Activated gamma-delta T cell treated with Interleukin-2 at 50 U/mL for 16 hours (primary cell): ENCODE measurements around the gene CNGA2.

Experiments used
- DNase-seq: peaks from one replicate; pipeline ENCODE4 v3.0.0-alpha.2; 2020

The CNGA2 gene

DNA sequence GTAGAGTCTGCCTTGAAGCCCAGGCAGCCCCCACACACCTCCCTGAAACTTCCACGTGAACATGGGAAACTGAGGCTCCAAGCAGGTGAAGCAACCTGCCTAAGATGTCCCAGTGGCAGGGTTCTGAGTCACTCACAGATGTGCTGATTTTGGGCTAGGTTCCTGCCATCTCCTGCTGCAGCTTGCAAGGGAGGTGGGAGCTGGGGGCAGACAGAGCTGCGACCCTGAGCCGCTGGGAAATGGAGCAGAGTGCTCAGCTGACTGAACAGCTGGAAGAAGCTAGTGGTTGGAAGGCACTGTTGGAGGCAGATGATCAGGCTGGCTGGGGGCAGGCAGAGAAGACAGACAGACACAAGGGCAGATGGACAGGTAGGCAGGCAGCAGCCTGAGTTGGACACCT, 22.3 kb upstream of the CNGA2 start:
- no peak for DNase-seq

DNA sequence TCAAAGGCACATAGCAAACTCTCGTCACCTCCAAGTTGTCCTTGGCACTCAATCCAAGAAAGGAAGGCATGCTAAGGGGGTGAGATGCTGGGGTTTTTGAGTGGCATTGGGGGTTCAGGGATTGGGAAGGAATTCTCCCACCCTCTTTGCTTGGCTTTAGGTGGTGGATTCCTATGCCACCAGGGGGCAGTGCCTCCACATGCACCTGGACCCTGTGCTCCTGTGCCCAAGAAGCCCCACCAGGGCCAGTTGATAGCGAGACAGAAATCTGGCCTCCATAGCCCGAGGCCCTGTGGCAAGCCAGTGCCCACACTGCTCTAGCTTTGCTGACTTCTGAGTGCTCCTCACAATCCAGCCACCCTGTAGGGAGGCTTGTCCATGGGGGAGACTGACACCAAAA, 20.7 kb upstream of the CNGA2 start:
- DNase-seq, result no peak

DNA sequence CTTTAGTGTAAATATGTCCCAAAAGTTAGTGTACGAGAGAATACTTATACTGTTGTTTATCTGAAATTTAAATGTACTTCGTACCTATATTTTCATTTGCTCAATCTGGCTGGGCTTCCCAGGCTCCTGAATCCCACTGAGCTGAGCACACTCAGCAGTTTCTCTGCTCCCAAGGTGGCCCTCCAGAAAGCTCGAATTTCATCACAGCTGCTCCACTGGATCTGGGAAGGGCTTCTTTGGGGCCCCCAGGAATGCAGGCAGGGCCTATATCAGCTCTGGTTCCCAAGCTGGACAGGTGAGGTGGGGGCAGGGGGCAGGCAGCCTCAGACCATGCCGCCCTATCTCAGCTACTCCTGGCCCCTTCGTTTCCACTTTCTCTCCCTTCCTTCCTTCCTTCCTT, 20.2 kb upstream of the CNGA2 start:
- no peak for DNase-seq

DNA sequence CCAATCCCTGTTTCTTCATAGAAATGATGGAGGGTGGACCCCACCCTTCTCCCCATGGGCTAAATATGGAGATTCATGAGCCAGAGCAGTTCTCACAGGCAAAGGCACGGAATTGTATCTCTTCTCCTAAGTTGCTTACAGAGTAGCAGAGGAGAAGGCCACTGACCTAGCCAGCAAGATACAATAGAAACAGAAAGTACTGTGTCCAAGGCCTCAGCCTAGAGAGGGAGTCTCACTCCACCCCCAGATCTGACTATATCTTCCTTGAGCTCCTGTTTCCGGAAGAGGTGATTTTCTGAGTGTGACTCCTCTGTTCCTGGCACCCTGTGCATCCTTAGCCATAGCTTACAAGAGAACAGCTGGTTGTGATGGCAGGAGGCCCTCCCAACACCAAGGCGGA, 18.8 kb upstream of the CNGA2 start, which contains the start of gene FATE1:
Gene FATE1, plus strand, starts transcription at position 284 of the 400 bp plus-strand sequence. Its CDS starts 85 bp downstream, at position 369.
- no peak for DNase-seq

DNA sequence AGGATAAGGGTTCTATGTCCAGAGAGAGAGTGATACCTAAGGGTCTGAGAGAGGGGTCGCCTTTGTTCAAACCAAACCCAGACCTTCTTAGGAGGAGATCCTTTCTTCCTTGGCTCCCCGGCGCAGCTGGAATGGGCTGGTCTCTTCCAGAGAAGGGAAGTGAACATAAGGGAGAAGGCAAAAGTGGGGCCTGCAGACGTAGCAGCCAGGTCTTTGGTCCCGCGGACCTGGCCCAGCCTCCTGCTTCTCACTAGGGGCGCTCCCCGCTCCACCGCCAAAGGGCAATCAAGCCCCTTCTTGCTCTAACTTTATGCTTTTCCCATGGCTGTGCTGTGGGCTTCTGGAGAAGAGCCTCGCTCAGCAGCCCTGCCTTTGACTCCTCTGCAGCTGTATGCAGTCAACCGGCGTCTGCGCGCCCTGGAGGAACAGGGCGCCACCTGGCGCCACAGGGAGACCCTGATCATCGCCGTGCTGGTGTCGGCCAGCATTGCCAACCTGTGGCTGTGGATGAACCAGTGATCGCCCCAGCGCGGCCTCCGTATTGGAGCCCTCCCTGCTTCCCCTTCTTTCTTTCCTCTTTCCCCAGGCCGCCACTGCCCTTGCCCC, 12.2 kb upstream of the CNGA2 start:
- DNase-seq, result no peak

DNA sequence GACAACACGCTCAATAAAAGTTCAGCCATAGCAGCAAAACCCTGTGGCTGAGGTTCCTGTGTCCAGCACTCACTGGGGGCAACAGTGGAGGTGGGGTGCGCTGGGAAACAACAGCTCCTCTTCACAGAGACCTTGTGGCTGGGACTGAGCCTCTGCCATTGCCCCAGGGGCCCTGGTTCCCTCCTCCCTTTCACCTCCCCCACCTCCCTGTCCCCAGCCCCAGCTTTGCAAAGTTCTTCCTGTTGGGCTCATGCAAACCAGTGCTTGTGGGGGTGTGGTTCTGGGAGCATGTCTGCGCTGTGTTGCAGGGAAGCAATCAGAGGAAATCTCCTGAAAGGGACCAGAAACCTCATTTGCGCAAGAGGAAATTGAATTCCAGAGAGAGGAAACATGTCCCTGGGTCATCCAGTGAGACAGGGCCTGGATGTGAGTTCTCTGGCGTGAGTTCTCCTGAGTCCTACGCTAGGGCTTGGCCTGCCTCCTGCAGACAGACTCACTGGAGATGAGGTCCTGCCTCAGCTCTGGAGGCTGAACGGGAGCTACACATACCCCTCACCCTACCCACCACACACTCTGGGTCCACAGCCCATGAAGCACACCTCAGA, 11.3 kb upstream of the CNGA2 start:
- no peak for DNase-seq

DNA sequence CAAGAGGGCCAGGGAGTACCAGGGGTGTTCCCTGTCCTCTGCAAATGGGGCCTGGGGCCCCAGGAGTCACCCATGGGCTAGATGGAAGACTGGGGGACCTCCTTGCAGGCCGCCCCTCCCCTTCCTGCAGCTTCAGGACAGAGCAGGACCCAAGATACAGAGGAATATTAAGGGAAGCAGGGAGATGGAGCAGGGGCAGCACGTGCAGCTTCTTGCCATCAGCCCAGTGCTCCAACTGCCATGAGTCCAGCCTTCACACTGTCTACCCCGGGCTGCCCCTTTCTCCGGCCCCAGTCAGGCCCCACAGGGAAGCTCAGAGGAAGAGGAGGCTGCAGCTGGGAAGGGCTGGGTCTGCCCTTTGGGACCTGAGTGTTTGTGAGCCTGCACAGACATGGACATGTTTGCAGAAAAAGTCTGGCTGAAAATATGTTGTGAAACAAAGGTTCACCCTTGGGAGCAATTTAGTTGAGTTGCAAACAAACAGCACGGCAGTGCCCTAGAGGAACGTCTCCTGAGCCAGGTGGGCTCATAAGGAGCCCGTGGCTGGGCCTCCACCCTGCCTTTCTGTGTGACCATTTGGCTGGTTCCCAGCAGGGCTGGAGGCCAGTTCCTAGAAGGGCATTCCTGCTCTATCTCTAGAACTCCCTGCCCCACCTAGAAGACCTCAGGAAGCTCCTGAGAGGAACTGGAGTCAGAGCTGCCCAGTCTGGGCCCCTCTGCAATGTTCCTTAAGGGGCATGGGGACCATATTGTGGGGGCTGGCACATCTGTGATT, 9.8 kb upstream of the CNGA2 start:
- DNase-seq, result no peak

DNA sequence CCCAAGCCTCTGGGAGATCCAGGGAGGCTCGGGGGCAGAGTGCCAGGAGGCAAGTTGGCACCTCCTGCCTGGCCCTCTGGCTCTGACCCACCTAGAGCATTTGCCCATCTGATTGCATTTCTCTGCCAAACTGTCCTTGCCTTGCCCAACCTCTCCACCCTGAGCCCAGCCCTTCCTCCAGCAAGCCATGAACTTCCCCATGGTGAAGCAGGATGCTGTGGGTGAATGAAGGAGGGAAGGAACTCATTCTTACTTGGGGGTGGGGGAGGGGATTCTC, 9.3 kb upstream of the CNGA2 start:
- no peak for DNase-seq

DNA sequence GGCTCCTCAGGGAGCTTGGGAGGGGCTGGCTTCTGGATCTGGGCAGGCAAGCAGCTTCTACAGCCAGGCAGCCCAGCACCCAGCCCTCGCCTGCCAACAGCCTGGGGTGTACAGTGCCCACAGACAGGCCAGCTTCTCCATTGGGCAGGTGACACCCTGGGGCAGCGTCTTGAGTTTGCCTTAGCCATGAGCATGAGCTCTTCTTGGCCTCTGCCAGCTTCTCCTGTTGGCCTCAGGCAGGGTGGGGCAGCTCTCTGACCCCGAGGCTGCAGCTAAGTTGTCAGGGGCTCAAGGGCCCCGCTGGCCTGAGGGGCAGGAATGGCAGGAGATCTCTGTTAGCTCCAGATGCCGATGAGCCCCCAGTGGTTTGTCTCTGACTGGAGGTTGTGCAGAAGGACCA, 7.8 kb upstream of the CNGA2 start:
- no peak for DNase-seq

DNA sequence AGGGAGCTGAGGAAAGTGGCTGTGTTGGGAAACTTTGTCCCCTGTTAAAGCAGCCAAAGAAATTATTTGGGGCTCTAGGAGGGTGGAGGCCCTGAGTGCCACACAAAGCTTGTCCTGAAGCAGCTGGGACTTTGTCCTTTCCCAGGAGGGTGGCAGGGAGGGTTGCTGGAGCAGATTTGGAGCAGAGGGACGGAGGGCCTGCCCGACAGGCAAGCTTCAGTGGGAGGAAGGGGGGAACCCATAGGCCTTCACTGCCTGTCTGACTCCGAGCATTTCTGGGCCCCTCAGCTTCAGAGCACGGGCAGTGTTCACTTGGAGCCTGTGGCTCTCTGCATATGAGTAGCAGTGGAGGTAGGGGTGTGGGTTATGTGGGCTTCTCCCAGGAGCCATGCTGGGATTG, 7.2 kb upstream of the CNGA2 start:
- DNase-seq, result no peak

DNA sequence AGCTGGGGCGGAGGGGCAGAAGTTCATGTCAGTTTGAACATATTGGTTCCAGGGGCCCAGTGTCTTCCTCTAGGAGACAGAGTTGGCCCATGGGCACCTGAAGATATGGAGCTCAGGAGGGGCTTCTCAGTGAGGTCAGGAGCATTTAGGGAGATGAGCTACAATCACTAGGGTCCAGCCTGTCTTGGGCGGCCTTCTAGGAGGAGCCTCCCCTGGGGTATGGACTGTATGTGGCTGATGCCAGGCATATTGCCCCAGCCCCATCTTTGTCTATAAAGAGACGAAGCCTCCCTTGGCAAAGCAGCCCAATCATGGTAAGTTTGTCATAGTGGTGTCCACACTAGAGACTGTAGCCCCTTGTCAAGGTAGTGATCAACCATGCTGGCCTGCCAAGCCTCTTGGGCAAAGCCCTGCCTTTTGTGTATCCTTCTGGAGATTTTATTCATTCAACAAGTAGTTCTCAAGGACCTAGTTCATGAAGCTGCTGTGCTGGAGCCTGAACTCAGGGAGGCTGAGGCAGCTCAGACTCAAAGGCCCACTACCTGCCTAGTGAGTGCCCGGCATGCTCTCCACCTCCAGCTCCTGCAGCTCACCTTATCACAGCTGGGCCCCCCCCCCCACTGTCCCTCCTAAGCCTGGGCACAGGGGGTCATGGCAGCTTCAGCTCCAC, 5.4 kb upstream of the CNGA2 start:
- DNase-seq, result no peak

DNA sequence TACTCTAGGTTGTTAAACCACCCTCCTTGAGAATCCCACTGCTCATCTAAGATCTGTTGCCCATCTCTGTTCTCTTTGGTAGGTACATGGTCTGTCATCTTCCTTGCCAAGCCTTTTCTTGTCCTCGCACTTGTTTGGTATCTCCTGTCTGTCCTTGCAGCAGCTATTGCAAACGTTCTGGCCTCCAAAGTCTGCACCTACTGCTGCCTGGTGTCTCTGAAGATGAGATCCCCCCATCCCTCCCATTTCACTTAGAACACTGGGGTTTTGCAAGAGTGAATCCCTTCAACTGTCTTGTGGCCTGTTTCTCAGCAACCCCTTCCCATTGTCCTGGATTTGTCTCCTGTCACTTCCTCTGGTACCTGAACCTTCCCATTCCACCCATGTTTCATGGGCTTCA, 673 bp downstream of the CNGA2 start:
- no peak for DNase-seq

DNA sequence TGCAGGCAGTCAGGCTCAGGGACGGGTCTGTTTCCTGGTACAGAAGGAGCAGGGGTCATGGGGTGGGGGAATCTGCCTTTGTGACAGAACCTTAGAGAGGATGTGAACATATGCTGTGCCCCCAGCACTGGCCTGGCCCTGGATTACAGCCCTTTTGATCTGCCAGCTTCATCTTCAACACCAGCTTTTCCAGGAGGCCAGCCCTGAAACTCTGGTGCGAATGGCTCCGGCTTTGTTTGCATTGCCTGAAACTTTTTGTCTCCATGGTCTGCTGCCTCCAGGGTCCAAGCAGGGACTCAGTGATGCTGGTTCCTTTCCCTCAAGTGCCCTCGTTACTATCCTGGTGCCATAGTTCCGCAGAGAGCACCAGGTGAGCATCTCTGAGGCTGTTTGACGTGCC, 2.1 kb downstream of the CNGA2 start:
- no peak for DNase-seq

DNA sequence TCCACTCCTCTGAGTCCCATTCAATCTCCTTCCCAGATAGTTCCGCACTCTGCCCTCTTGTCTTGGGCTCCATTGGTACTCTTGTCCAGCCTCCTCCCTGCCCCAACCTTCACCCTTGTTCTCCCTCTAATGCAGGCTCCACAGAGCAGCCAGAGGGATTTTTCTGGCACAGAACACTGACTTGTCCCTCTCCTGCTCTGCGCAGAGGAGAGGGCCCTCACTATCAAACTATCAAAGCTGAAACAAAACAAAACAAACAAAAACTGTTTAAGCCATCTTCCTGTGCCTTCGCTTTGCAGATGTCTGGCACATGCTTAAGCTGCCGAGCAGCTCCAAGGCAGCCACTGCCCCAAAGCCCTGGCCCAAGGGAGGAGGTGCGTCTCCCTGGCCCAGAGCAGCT, 2.9 kb downstream of the CNGA2 start:
- no peak for DNase-seq

DNA sequence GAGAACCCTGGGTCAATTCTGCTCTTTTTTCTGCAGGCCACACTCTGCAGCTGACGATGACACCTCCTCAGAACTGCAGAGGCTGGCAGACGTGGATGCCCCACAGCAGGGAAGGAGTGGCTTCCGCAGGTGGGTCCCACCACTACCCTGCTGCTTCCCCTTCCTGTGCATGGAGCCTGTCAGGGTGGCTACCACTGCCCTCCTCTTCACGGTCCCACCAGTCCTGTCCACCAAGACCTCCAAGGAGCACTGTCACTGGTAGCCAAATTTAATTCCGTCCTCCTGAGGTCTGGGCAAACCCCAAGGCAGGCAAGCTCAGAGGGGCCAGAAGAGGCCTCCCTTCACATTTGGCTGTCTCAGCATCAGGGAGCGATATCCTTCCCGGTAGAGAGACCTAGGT, 4.2 kb downstream of the CNGA2 start:
- DNase-seq, result no peak

DNA sequence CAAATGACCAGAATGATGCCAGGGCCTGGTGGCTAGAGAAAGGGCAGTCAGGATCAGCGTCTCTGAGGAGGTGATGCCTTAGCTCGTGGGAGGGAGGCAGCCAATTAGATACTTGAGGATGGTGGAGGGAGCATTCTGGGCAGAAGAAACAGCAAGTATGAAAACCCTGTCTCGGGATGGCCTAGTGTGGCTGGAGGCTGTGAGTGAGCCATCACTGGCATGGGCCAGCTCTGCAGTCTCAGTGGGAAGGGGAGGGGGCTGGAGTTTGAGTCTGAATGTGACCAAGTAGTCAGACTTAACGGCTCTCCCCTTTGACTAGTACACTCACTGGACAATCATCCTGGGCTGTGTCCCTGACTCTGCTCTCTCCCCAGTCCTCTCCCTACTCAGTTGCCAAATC, 7.1 kb downstream of the CNGA2 start:
- DNase-seq, result no peak

DNA sequence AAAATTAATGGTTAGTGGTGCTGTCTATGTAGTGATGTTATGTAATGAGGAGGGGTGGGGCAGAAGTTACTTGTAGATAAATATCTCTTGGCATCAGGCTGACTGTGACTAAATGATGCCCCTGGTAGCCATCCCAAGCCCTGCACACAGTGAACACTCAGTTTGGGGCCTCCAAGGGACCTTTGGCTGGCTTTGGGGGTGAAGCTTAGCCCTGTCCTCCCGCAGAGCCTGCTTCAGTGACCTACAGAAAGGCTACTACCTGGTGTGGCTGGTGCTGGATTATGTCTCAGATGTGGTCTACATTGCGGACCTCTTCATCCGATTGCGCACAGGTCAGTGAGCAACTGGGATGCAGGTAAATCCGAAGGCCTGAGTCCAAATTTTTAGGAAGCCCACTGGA, 7.8 kb downstream of the CNGA2 start:
- DNase-seq, result no peak

DNA sequence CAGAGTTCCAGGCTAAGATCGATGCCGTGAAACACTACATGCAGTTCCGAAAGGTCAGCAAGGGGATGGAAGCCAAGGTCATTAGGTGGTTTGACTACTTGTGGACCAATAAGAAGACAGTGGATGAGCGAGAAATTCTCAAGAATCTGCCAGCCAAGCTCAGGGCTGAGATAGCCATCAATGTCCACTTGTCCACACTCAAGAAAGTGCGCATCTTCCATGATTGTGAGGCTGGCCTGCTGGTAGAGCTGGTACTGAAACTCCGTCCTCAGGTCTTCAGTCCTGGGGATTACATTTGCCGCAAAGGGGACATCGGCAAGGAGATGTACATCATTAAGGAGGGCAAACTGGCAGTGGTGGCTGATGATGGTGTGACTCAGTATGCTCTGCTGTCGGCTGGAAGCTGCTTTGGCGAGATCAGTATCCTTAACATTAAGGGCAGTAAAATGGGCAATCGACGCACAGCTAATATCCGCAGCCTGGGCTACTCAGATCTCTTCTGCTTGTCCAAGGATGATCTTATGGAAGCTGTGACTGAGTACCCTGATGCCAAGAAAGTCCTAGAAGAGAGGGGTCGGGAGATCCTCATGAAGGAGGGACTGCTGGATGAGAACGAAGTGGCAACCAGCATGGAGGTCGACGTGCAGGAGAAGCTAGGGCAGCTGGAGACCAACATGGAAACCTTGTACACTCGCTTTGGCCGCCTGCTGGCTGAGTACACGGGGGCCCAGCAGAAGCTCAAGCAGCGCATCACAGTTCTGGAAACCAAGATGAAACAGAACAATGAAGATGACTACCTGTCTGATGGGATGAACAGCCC, 9.3 kb downstream of the CNGA2 start:
- no peak for DNase-seq

DNA sequence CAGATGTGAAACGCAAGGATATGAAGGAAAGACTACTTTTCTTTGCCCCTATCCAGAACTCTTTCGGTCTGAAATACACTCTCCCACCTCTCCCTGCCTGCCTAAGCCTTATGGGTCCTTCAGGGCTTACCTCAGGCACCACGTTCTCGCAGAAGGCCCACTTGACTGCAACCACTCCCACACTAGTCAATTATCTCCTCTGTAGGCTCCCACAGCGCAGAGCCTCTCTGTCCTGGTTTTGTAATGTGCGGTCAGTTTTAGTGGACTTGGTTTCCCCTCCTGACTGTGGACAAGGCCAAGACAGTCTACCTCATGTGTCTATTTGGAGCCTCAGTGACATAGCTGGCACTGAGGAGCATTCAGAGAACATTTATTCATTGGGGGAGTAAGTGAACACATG, 11.1 kb downstream of the CNGA2 start:
- DNase-seq, result no peak

DNA sequence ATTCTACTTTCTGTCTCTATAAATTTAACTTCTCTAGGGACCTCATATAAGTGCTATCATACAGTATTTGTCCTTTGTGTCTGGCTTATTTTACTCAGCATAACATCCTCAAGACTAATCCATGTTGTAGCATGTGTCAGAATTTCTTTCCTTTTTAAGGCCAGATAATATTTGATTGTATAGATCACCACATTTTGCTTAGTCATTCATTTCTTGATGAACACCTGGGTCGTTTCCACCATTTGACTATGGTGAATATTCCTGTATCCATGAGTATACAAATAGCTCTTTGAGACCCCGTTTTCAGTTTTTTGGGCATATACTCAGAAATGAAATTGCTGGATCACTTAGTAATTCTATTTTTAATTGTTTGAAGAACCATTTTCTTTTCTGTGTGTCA, 12.0 kb downstream of the CNGA2 start:
- DNase-seq, result no peak

DNA sequence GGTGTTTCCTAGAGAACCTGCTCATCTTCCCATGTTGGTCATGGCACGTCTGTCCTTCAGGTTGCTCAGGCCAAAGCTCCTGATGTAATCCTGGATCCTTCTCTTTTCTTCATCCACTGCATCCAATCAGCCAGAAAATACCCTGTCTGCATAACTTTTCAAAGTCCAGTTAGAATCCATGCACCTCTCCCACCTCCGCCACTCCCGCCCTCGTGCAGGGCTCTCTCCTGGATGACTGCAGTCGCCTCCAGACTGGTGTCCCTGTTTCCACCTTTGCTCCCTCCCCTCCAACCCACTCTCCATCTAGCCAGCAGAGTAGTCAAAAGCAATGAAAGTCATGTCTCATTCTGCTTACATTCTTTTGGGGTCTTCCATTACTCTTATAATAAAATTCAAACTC, 16.0 kb downstream of the CNGA2 start:
- DNase-seq, result no peak

DNA sequence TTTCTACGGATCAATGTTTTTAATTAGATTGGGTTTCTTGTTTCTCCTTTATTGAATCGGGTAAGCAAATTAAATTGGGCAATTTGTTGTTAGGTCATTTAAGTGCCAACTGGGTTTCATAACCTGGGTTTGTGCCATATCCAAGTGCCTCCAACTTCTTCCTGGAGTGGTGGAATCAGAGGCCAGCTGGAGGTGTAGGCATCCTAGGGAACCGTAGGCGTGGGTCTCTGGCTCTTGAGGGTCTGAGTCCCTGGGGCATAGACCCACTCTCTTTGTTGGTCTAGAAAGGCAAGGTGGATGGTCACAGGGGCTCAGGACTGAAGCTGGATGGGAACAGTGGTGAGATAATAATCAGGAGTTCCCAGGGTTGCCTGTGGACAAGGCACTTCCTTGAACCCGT, 18.3 kb downstream of the CNGA2 start:
- DNase-seq, result no peak

DNA sequence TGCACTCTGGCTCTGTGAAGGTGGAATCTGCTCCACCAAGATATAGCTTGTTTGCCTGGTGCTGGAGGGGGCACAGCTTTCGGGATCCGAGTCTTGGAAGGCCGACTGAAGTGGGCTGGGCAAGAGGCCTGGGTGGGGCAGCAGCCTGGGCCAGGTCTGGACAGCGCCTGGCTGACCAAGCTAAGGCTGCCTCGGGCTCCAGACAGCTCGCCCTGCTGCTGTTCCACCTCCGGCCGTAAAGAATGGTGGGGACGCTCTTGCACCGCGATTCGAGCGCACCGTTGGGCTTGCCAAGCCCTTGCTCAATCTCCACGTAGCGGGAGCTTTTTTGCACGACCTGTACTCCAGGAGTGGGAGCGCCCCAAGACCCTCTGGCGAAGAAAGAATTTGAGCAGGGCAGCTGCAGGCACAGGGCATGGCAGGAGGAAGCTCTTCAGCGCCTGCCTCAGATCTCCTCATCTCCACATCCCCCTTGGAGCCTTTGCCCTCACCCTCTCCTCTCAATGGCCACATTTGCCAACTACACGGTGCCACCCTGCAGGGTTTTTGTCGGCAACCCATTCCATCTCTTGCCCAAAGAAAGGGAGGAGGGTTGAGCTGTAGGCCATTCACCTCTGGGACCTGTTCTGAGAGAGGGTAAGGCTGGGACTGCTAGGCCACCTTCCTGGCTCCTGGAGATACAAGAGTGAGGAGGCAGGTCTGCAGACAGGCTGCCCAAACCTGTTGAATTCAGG, 18.9 kb downstream of the CNGA2 start:
- no peak for DNase-seq
